ENCODE data around the gene MACROD1. TPM values are rescaled to one million over a fixed set of nuclear protein-coding genes. Genes with fewer than 3 reads are reported as not detected.

MACROD1 gene
- total RNA-seq, 1 donor from 2014 or later, result 22.1 TPM

GRCh38 chr11:64039012-64039665, 126.8 kb downstream of the MACROD1 start:
- no peak for DNase-seq (ENCODE audit: extremely low read depth, low read depth, low spot score)

- no peak for DNase-seq (ENCODE audit: extremely low read depth, low read depth, low spot score)
Measured at GRCh38 chr11:64038500-64038899, 127.4 kb downstream of the MACROD1 start.

DNA sequence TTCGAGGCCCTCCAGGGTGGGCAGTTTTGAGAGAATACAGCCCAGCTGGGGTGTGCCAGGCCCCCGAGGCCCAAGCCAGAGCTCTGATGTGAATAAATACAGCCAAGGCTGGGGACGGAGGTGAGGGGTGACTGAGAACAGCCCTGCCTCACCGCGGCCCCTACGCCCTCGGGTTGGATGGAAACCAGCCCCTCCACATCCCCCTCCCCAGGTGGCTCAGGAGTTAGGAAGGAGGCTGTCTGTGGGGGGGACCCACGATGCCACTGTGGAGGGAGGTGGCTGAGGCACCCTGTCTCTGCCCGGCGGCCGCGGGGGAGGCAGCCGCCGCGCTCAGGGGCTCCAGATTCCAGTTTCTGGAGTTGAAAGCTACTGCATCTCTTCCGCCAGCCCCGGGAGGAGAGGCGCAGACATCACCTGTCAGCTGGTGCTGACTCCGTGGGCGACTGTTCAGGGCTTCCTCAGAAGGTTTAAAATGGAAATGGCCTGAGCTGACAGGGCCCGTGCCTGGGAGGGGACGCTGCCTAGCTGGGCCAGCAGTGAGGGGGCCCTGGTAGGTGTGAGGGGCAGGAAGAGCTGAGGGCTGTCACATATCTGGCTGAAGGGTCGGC, 128.8 kb downstream of the MACROD1 start:
- no peak for DNase-seq (ENCODE audit: extremely low read depth, low read depth, low spot score)

DNA sequence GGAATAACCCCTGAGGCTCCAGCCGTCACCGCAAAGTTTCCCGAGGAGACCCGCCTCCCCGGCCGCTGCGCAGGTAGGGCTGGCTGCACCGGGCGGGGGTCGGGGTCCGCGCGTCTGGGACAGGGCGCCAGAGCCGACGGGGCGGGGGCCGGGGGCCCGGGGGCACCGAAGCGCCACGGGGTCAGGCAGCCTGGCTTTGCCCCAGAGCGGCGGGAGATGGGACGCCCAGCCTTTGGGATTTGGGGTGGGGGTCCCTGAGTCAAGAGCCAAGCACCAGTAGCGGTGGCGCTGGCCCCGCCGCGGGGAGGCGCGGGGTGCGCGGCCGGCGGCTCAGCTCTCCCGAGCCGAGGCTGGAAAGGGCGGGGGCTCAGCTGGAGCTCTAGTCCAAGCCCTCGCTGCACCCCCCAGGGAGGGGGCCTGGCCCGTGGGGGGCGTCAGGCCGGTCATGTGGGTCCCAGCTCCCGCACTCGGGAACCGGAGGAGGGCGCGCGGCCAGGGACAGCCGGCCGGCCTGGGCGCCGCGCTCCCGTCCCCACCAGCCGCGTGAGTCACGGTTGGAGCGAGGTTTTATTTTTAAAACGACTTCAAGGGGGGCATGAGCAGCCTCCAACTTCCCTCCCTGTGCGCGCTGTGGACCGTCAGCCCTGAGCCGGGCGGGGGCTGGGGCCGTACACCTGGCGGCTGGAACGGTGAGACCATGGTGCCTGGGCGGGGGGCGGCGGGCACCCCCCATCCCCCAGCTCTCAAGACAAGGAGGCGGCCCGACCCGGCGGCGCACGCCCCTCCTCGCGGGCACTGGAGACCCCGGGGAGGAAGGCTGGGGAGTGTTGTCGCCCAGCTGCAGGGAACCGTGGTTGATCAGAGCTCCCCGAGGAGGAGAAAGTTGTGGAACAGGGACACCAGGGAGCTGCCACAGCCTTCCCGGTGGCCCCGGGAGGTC, 129.6 kb downstream of the MACROD1 start:
- no peak for DNase-seq (ENCODE audit: extremely low read depth, low read depth, low spot score)

GRCh38 chr11:64035576-64035975, 130.3 kb downstream of the MACROD1 start, which contains the start of gene FLRT1:
TSS of gene FLRT1 (plus strand) at chr11:64035931. CDS start at chr11:64116268, 80,337 bp downstream.
- no peak for DNase-seq (ENCODE audit: extremely low read depth, low read depth, low spot score)

DNA sequence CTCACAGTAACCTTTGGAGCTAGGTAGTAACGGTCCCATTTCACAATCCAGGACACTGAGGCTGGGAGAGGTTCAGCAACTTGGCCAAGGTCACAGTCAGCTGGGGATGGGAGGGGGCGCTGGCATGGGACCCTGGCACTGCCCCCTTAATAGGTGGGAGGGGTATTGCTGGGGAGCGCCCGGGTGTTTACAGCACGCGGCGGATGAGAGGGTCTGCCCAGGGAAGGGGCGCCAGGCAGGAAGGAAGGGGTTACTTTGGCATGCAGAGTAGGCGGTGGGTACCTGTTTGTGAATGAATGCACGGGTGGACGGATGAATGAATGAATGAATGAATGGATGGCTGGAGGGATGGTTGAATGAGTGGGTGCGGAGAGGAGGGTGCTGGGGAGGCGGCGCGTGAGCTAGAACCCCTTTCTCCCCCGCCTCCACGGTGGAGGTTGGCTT, 130.8 kb downstream of the MACROD1 start:
- DNase-seq (ENCODE audit: extremely low read depth, low read depth, low spot score), result no peak

DNA sequence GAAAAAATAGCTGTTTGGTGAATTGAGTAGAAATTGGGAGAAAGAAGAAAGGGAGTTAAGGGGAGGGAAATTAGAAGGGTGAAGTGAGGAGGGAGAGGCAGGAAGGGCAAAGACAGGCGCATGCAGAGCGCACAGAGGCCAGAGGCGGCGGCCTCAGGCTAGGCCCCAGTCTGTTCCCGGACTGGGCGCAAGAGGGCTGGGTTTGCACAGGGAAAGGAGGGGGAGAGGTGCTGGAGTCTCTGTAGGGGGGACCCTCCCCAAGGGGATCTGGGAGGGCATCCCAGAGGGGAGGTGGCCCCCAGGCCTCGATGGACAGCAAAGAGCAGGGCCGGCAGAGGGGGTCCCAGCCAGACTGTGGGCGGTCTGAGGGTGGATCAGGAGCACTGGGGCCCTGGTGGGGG, 131.5 kb downstream of the MACROD1 start:
- no peak for DNase-seq (ENCODE audit: extremely low read depth, low read depth, low spot score)

DNA sequence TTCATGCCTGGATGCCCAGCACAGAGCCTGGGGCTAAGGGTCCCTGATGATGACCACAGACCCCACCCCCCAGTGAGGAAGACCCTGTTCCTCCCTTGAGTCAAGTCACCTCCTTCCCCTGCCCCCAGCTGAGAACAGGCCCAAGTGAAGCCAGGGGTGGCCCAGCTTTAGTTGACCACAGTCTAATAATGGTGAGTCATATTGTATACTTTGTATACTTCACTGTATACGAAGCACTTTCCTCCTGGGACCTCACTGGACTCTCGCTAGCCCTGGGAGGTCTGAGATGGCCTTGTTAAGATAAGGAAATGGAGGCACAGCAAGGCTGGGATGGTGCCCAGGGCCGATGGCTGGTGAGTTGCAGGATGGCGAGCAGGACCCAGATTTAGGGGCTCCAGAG, 133.9 kb downstream of the MACROD1 start:
- DNase-seq (ENCODE audit: extremely low read depth, low read depth, low spot score), result no peak

- no peak for DNase-seq (ENCODE audit: extremely low read depth, low read depth, low spot score)
Measured at GRCh38 chr11:64031001-64031400, 134.9 kb downstream of the MACROD1 start.

- no peak for DNase-seq (ENCODE audit: extremely low read depth, low read depth, low spot score)
Measured at GRCh38 chr11:64029773-64030172, 136.1 kb downstream of the MACROD1 start.

- DNase-seq (ENCODE audit: extremely low read depth, low read depth, low spot score), result no peak
Measured at GRCh38 chr11:64028398-64029115, 137.4 kb downstream of the MACROD1 start.

DNA sequence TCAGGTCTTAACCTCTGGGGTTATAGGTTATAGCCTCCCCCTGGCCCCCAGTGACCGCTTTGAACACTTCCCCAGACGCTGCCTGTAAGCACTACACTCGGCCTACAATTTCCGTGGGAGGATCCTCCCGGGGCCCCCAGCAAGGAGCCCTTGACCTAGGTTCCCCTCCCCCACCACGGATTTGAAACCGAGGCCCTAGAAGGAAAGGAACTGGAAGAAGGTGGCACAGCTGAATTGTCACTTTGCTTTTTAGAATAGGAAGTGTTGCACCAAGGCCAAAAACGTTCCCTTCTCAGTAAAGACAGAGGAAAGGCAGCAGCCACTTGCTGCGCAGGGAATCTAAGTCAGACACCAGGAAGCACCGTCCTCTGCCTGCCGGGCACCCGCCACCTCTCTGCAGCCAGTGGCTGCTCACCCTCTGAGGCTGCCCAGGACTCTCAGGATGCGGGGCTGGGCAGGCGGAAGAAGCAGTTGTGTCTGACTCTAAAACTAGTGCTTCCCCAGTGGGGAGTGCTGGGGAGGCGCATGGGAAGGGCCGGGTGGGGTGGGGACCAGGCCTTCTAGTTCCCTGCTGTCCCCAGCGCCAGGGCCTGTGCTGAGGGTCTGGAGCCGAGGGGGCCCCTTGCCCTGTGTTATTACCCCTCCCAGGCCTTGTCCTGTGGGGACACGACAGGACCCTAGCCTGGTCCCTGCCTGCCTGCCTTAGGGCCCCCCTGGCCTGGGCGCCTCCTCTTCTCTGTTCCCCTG, 138.1 kb downstream of the MACROD1 start:
- DNase-seq (ENCODE audit: extremely low read depth, low read depth, low spot score), result no peak

- no peak for DNase-seq (ENCODE audit: extremely low read depth, low read depth, low spot score)
Measured at GRCh38 chr11:64026575-64027205, 139.2 kb downstream of the MACROD1 start.

GRCh38 chr11:64025205-64025604, 140.7 kb downstream of the MACROD1 start:
- no peak for DNase-seq (ENCODE audit: extremely low read depth, low read depth, low spot score)

- no peak for DNase-seq (ENCODE audit: extremely low read depth, low read depth, low spot score)
Measured at GRCh38 chr11:64023712-64024710, 141.9 kb downstream of the MACROD1 start.

GRCh38 chr11:64022125-64022784, 143.7 kb downstream of the MACROD1 start:
- no peak for DNase-seq (ENCODE audit: extremely low read depth, low read depth, low spot score)

GRCh38 chr11:64021757-64022093, 144.2 kb downstream of the MACROD1 start:
- DNase-seq (ENCODE audit: extremely low read depth, low read depth, low spot score), result no peak

Data from glomerular endothelial cell (primary cell).